ENCODE measurements around the gene TMEM161A. TPM values are rescaled to one million over a fixed set of nuclear protein-coding genes. Genes with fewer than 3 reads are reported as not detected.

Gene TMEM161A
- total and polyA plus RNA-seq, 2 experiments from 2014 or later, result 38.9 to 59.5 TPM

GRCh38 chr19:19157808-19158207, 19.5 kb upstream of the TMEM161A start (continued):
- TF ChIP-seq CTCF (conservative IDR thresholded peaks at IDR 0.05; ENCODE audit: low read depth in 2 of 2) (no peak), REST (IDR thresholded peaks at IDR 0.05; ENCODE audit: unreplicated experiment) (no peak)

GRCh38 chr19:19155495-19156219, 17.4 kb upstream of the TMEM161A start:
- H3K4me2 ChIP-seq, result no peak overlapping the region
- H3K36me3 ChIP-seq (ENCODE audit: insufficient read depth), result no peaks in the 10 kb centered on the region
- H4K20me1 ChIP-seq (replicated peaks; ENCODE audit: insufficient read depth), result no peaks in the 10 kb centered on the region
- H3K27me3 ChIP-seq (ENCODE audit: insufficient read depth), result no peaks in the 10 kb centered on the region
- Mint-ChIP-seq H3K4me1 (peaks cover 10% of the 10 kb centered on the region), H3K27ac (no peak overlapping the region), H3K9me3 (no peaks in the 10 kb centered on the region; the same call in 2 of the 3 replicates), H3K4me3 (no peak overlapping the region), H3K36me3 (ENCODE audit: low read depth) (peaks cover 22% of the 10 kb centered on the region), H3K27me3 (ENCODE audit: insufficient read depth, low read depth, poor library complexity) (peaks cover 8% of the 10 kb centered on the region)
- no peak overlapping the region for H3K4me3 ChIP-seq
- H2AFZ ChIP-seq, result no peak overlapping the region
- no peak for DNase-seq (ENCODE audit: low spot score)
- H3K9me2 ChIP-seq (ENCODE audit: insufficient read depth), result no peaks in the 10 kb centered on the region
- ATAC-seq, result no peak
- H3K4me1 ChIP-seq (ENCODE audit: insufficient read depth), result peaks cover 5% of the 10 kb centered on the region; the same call in 1 of the 2 replicates
- H3K79me2 ChIP-seq (replicated peaks; ENCODE audit: insufficient read depth), result no peaks in the 10 kb centered on the region
- 0 out of 2 replicates have a peak, but pooled peaks cover 4% of the 10 kb centered on the region for H3F3A ChIP-seq (replicated peaks; ENCODE audit: low read depth)
- H3K27ac ChIP-seq (ENCODE audit: low read depth), result no peak overlapping the region
- TF ChIP-seq NANOG (IDR thresholded peaks at IDR 0.05; ENCODE audit: borderline replicate concordance) (no peak), CTCF (conservative IDR thresholded peaks at IDR 0.05; ENCODE audit: low read depth in 2 of 2) (no peak), ETS1 (IDR thresholded peaks at IDR 0.05) (no peak), STAT1 (IDR thresholded peaks at IDR 0.05; ENCODE audit: unreplicated experiment) (no peak), ZNF114 (CRISPR knock-in tag; IDR thresholded peaks at IDR 0.05) (no peak), POLR2AphosphoS5 (IDR thresholded peaks at IDR 0.05; ENCODE audit: low read depth) (no peak), CREB1 (CRISPR knock-in tag; IDR thresholded peaks at IDR 0.05; ENCODE audit: low read depth) (no peak), REST (IDR thresholded peaks at IDR 0.05; ENCODE audit: unreplicated experiment) (no peak), JUNB (IDR thresholded peaks at IDR 0.05; ENCODE audit: unreplicated experiment) (no peak)

All from GM23338 (cell line).